H9 (cell line): ENCODE measurements around the gene PCF11. TPM values are rescaled to one million over a fixed set of nuclear protein-coding genes. Genes with fewer than 3 reads are reported as not detected.

Source experiments
- DNase-seq: peaks from one replicate; pipeline ENCODE4 v3.0.0-alpha.2; 2017
- H2AFZ ChIP-seq: one replicate; pipeline ENCODE4 v1.6.1; 2013; ENCODE audit warnings: mild to moderate bottlenecking, low read length, control low read depth, moderate library complexity
- H2AK5ac ChIP-seq: 2 replicates; pipeline ENCODE4 v1.6.1; 2013; ENCODE audit warnings: low read length, control low read depth, mixed read lengths; ENCODE audit not compliant: insufficient read length
- H2BK120ac ChIP-seq: one replicate; pipeline ENCODE4 v1.6.1; 2013; ENCODE audit warnings: low read depth, mild to moderate bottlenecking, low read length, control low read depth, inconsistent platforms; ENCODE audit not compliant: poor library complexity, severe bottlenecking
- H2BK12ac ChIP-seq: 2 replicates; pipeline ENCODE4 v1.6.1; 2013; ENCODE audit warnings: low read length, control low read depth, mixed read lengths, low read depth; ENCODE audit not compliant: insufficient read length
- H2BK15ac ChIP-seq: 2 replicates; pipeline ENCODE4 v1.6.1; 2013; ENCODE audit warnings: low read depth, low read length, control low read depth
- H2BK20ac ChIP-seq: one replicate; pipeline ENCODE4 v1.6.1; 2013; ENCODE audit warnings: low read depth, mild to moderate bottlenecking, low read length, control low read depth, inconsistent platforms; ENCODE audit not compliant: poor library complexity, severe bottlenecking
- H2BK5ac ChIP-seq: 2 replicates; pipeline ENCODE4 v1.6.1; 2013; ENCODE audit warnings: low read length, control low read depth, mixed read lengths; ENCODE audit not compliant: insufficient read length
- H3K14ac ChIP-seq: 2 replicates; pipeline ENCODE4 v1.6.1; 2013; ENCODE audit warnings: low read length, control low read depth; ENCODE audit not compliant: insufficient read depth
- H3K18ac ChIP-seq: 2 replicates; pipeline ENCODE4 v1.6.1; 2013; ENCODE audit warnings: low read depth, mild to moderate bottlenecking, mixed read lengths, low read length, control low read depth; ENCODE audit not compliant: insufficient read length
- H3K23ac ChIP-seq: 2 replicates; pipeline ENCODE4 v1.6.1; 2013; ENCODE audit warnings: low read length, control low read depth, mixed read lengths, low read depth; ENCODE audit not compliant: insufficient read length
- H3K23me2 ChIP-seq: 2 replicates; pipeline ENCODE4 v1.6.1; 2013; ENCODE audit warnings: low read depth, mild to moderate bottlenecking, mixed read lengths, low read length, control low read depth; ENCODE audit not compliant: insufficient read length, poor library complexity, severe bottlenecking
- H3K27ac ChIP-seq: 2 replicates; pipeline ENCODE4 v1.5.1; 2013; ENCODE audit warnings: low read length, control low read depth, mixed read lengths, low read depth; ENCODE audit not compliant: insufficient read length
- H3K27me3 ChIP-seq: 2 replicates; pipeline ENCODE4 v1.6.1; 2013; ENCODE audit warnings: low read length, control low read depth, inconsistent platforms; ENCODE audit not compliant: insufficient read depth
- H3K4ac ChIP-seq: 2 replicates; pipeline ENCODE4 v1.6.1; 2013; ENCODE audit warnings: low read depth, mild to moderate bottlenecking, control low read depth, inconsistent platforms, low read length, moderate library complexity
- H3K4me1 ChIP-seq: 2 replicates; pipeline ENCODE4 v1.6.1; 2013; ENCODE audit warnings: low read length, control low read depth, inconsistent platforms; ENCODE audit not compliant: insufficient read depth
- H3K4me2 ChIP-seq: 2 replicates; pipeline ENCODE4 v1.6.1; 2013; ENCODE audit warnings: low read length, control low read depth, mixed read lengths; ENCODE audit not compliant: insufficient read length, insufficient read depth
- H3K56ac ChIP-seq: 2 replicates; pipeline ENCODE4 v1.6.1; 2013; ENCODE audit warnings: low read depth, mild to moderate bottlenecking, mixed read lengths, low read length, control low read depth; ENCODE audit not compliant: insufficient read length
- H3K79me1 ChIP-seq: 2 replicates; pipeline ENCODE4 v1.6.1; 2013; ENCODE audit warnings: low read depth, mild to moderate bottlenecking, moderate library complexity, low read length, control low read depth, inconsistent platforms; ENCODE audit not compliant: insufficient read depth, poor library complexity, severe bottlenecking
- H3K79me2 ChIP-seq: 2 replicates; pipeline ENCODE4 v1.6.1; 2013; ENCODE audit warnings: low read length, control low read depth, inconsistent platforms; ENCODE audit not compliant: insufficient read depth
- H3K9ac ChIP-seq: 2 replicates; pipeline ENCODE4 v1.6.1; 2013; ENCODE audit warnings: low read length, control low read depth, mixed read lengths; ENCODE audit not compliant: insufficient read length; ENCODE audit errors: extremely low read depth
- H3K9me3 ChIP-seq: one replicate; pipeline ENCODE4 v1.6.1; 2013; ENCODE audit warnings: low read depth, low read length, inconsistent platforms; ENCODE audit not compliant: control insufficient read depth
- H3T11ph ChIP-seq: one replicate; pipeline ENCODE4 v1.6.1; 2013; ENCODE audit warnings: mild to moderate bottlenecking, low read length, control low read depth, inconsistent platforms
- H4K20me1 ChIP-seq: one replicate; pipeline ENCODE4 v1.6.1; 2013; ENCODE audit not compliant: control insufficient read depth, insufficient read length, insufficient read depth
- H4K5ac ChIP-seq: 2 replicates; pipeline ENCODE4 v1.6.1; 2013; ENCODE audit warnings: low read depth, mild to moderate bottlenecking, mixed read lengths, low read length, control low read depth; ENCODE audit not compliant: insufficient read length
- H4K8ac ChIP-seq: replicated peaks from 2 replicates; pipeline ENCODE4 v1.6.1; 2013; ENCODE audit warnings: low read length, control low read depth, mixed read lengths, low read depth; ENCODE audit not compliant: insufficient read length
- H4K91ac ChIP-seq: 2 replicates; pipeline ENCODE4 v1.6.1; 2013; ENCODE audit warnings: low read depth, mild to moderate bottlenecking, moderate library complexity, mixed read lengths, low read length, control low read depth; ENCODE audit not compliant: insufficient read length
- H3K27ac Mint-ChIP-seq, 3 experiments: 2 replicates in 2 of 3; 3 replicates in 1 of 3; pipeline ENCODE4 v1.8.0; 2020 to 2021; ENCODE audit warnings: mixed read lengths in 3 of 3, mild to moderate bottlenecking in 1 of 3, moderate library complexity in 1 of 3
- H3K27me3 Mint-ChIP-seq: 2 replicates; pipeline ENCODE4 v1.8.0; 2021; ENCODE audit warnings: low read depth, mild to moderate bottlenecking, moderate library complexity, mixed read lengths
- H3K36me3 Mint-ChIP-seq, 3 experiments: 2 replicates in 2 of 3; 3 replicates in 1 of 3; pipeline ENCODE4 v1.8.0; 2020 to 2021; ENCODE audit warnings: low read depth in 3 of 3, mixed read lengths in 3 of 3; ENCODE audit not compliant: insufficient read depth in 1 of 3
- H3K4me1 Mint-ChIP-seq, 2 experiments: 2 replicates each; pipeline ENCODE4 v1.8.0; 2020; ENCODE audit warnings: mixed read lengths in 2 of 2
- H3K4me3 Mint-ChIP-seq, 2 experiments: 2 replicates in 1 of 2; 3 replicates in 1 of 2; pipeline ENCODE4 v1.8.0; 2020 to 2021; ENCODE audit warnings: mild to moderate bottlenecking in 2 of 2, mixed read lengths in 2 of 2, moderate library complexity in 1 of 2
- H3K9me3 Mint-ChIP-seq, 2 experiments: 2 replicates in 1 of 2; 3 replicates in 1 of 2; pipeline ENCODE4 v1.8.0; 2020; ENCODE audit warnings: mild to moderate bottlenecking in 2 of 2, mixed read lengths in 2 of 2, moderate library complexity in 1 of 2
- WGBS: extraction: QIAGEN DNeasy Blood & Tissue Kit; methylation state at CpG from one replicate; pipeline ENCODE4 v1.1.7; 2013; ENCODE audit warnings: missing lambda C conversion rate, low lambda C conversion rate, mixed read lengths; ENCODE audit not compliant: insufficient read length; ENCODE audit errors: extremely low coverage; 5-methylcytosine and 5-hydroxymethylcytosine counted together
- total RNA-seq: library from RNA; stranded (reverse); gene quantifications from 2 replicates; pipeline ENCODE4 v1.2.1, GENCODE V29; 2021
- TF ChIP-seq, protein P1 (sequence below): fragments of 200-600 bp; sonication (generic); conservative IDR thresholded peaks from 3 replicates; pipeline ENCODE4 v1.8.0; 2021; ENCODE audit warnings: antibody characterized with exemption, mild to moderate bottlenecking

Gene PCF11
- total RNA-seq, 1 experiment from 2014 or later = 50.9 TPM

DNA sequence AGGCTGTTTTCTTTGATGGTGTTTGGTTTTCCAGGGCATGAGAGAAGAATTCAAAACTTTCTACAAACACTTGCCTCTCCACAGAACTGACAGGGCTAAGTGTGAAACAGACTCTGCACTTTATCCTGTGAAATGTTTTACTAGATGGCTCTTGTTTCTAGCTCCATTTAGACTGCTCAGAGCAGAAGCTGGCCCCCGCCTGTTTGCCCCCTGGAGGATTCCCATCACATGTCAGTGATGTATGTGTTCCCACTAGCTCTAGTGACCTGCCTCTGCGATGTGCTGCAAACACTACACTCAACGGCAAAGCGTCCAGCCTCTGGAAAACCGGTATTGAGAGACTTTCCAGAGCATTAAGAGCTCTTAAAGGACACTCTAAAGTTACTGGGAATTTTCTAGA, 41.4 kb upstream of the PCF11 start:
- Histone ChIP-seq H2BK120ac (no peak overlapping the region), H4K5ac (no peak overlapping the region), H3K4me2 (no peak overlapping the region), H3K9ac (no peak overlapping the region), H3K9me3 (no peaks in the 10 kb centered on the region), H3K4ac (no peak overlapping the region), H3K18ac (no peak overlapping the region), H3K56ac (no peak overlapping the region), H2BK20ac (no peak overlapping the region), H3K23me2 (no peaks in the 10 kb centered on the region), H3K14ac (no peak overlapping the region), H2AFZ (no peak overlapping the region), H2BK15ac (no peak overlapping the region), H4K91ac (no peak overlapping the region), H3K79me1 (no peaks in the 10 kb centered on the region), H3K23ac (no peak overlapping the region), H2BK12ac (no peak overlapping the region), H2BK5ac (no peak overlapping the region), H3K27me3 (no peaks in the 10 kb centered on the region), H3T11ph (no peak overlapping the region), H3K27ac (no peak overlapping the region), H4K20me1 (no peaks in the 10 kb centered on the region), H2AK5ac (no peak overlapping the region), H4K8ac (no peak overlapping the region), H3K4me1 (no peaks in the 10 kb centered on the region), H3K79me2 (no peaks in the 10 kb centered on the region)
- Mint-ChIP-seq H3K27ac (0 out of 7 replicates have a peak overlapping the region, but pooled peaks of 2 of the 3 experiments have one; percentile 30 to 48), H3K9me3 (no peaks in the 10 kb centered on the region), H3K4me1 (peaks cover 4 to 6% of the 10 kb centered on the region in 2 experiments; a peak in 2 of 4 replicates), H3K36me3 (no peaks in the 10 kb centered on the region), H3K4me3 (no peak overlapping the region), H3K27me3 (no peaks in the 10 kb centered on the region; the same call in 1 of the 2 replicates)
- DNase-seq = no peak
- TF ChIP-seq, protein P1, sequence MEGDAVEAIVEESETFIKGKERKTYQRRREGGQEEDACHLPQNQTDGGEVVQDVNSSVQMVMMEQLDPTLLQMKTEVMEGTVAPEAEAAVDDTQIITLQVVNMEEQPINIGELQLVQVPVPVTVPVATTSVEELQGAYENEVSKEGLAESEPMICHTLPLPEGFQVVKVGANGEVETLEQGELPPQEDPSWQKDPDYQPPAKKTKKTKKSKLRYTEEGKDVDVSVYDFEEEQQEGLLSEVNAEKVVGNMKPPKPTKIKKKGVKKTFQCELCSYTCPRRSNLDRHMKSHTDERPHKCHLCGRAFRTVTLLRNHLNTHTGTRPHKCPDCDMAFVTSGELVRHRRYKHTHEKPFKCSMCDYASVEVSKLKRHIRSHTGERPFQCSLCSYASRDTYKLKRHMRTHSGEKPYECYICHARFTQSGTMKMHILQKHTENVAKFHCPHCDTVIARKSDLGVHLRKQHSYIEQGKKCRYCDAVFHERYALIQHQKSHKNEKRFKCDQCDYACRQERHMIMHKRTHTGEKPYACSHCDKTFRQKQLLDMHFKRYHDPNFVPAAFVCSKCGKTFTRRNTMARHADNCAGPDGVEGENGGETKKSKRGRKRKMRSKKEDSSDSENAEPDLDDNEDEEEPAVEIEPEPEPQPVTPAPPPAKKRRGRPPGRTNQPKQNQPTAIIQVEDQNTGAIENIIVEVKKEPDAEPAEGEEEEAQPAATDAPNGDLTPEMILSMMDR = no peak
- WGBS = no CpG with 5 or more reads among the region's 5 CpGs
